Astrocyte (in vitro differentiated cells and primary cell): ENCODE results near the gene COL26A1. TPM values are rescaled to one million over a fixed set of nuclear protein-coding genes. Genes with fewer than 3 reads are reported as not detected.

Experiments
- DNase-seq: peaks from one replicate; pipeline ENCODE4 v3.0.0-alpha.2; 2010; ENCODE audit warnings: low read depth
- FAIRE-seq: peaks from 2 replicates; lab custom pipeline; 2011; peaks lifted over from hg19 to GRCh38; lab: Jason Lieb, UNC
- H2AFZ ChIP-seq: 2 replicates; pipeline ENCODE4 v1.6.0; 2012; ENCODE audit warnings: low read depth, low read length, inconsistent platforms
- H3K27ac ChIP-seq: 2 replicates; pipeline ENCODE4 v1.5.1; 2011; ENCODE audit warnings: low read depth, low read length, inconsistent platforms
- H3K27me3 ChIP-seq: 2 replicates; pipeline ENCODE4 v1.6.0; 2011; ENCODE audit warnings: low read length, inconsistent platforms; ENCODE audit not compliant: insufficient read depth
- H3K36me3 ChIP-seq: 2 replicates; pipeline ENCODE4 v1.5.1; 2011; ENCODE audit warnings: low read length, inconsistent platforms; ENCODE audit not compliant: insufficient read depth
- H3K4me1 ChIP-seq: 2 replicates; pipeline ENCODE4 v1.5.1; 2011; ENCODE audit warnings: low read length, inconsistent platforms; ENCODE audit not compliant: insufficient read depth
- H3K4me2 ChIP-seq: 2 replicates; pipeline ENCODE4 v1.6.0; 2012; ENCODE audit warnings: low read length, inconsistent platforms
- H3K4me3 ChIP-seq: 2 replicates; pipeline ENCODE4 v1.5.1; 2011; ENCODE audit warnings: low read depth, mild to moderate bottlenecking, low read length, inconsistent platforms; ENCODE audit not compliant: insufficient read depth
- H3K79me2 ChIP-seq: 2 replicates; pipeline ENCODE4 v1.6.0; 2012; ENCODE audit warnings: mild to moderate bottlenecking, low read length, inconsistent platforms; ENCODE audit not compliant: insufficient read depth
- H3K9ac ChIP-seq: 2 replicates; pipeline ENCODE4 v1.6.0; 2012; ENCODE audit warnings: mild to moderate bottlenecking, low read length, inconsistent platforms
- H3K9me3 ChIP-seq: 2 replicates; pipeline ENCODE4 v1.5.1; 2012; ENCODE audit warnings: low read depth, mild to moderate bottlenecking, low read length, inconsistent platforms; ENCODE audit not compliant: insufficient read depth
- H4K20me1 ChIP-seq: 2 replicates; pipeline ENCODE4 v1.6.0; 2012; ENCODE audit warnings: low read length, inconsistent platforms; ENCODE audit not compliant: insufficient read depth
- H3K27ac Mint-ChIP-seq: one replicate; pipeline ENCODE4 v1.8.0; 2021; ENCODE audit warnings: mild to moderate bottlenecking, mixed read lengths; ENCODE audit not compliant: unreplicated experiment
- H3K27me3 Mint-ChIP-seq: one replicate; pipeline ENCODE4 v1.8.0; 2021; ENCODE audit warnings: low read depth, mixed read lengths; ENCODE audit not compliant: unreplicated experiment
- H3K36me3 Mint-ChIP-seq: one replicate; pipeline ENCODE4 v1.8.0; 2021; ENCODE audit warnings: low read depth, mixed read lengths; ENCODE audit not compliant: unreplicated experiment
- H3K4me1 Mint-ChIP-seq: one replicate; pipeline ENCODE4 v1.8.0; 2021; ENCODE audit warnings: low read depth, mixed read lengths; ENCODE audit not compliant: unreplicated experiment
- H3K4me3 Mint-ChIP-seq: one replicate; pipeline ENCODE4 v1.8.0; 2021; ENCODE audit warnings: mild to moderate bottlenecking, moderate library complexity, mixed read lengths; ENCODE audit not compliant: unreplicated experiment
- H3K9me3 Mint-ChIP-seq: one replicate; pipeline ENCODE4 v1.8.0; 2021; ENCODE audit warnings: mild to moderate bottlenecking, mixed read lengths; ENCODE audit not compliant: unreplicated experiment
- EZH2 ChIP-seq: IDR thresholded peaks from 2 replicates; pipeline ENCODE4 v1.6.1; 2012; ENCODE audit warnings: mild to moderate bottlenecking, low read length, inconsistent platforms; ENCODE audit not compliant: insufficient read depth
- total RNA-seq: library from RNA; stranded (reverse); gene quantifications from 2 replicates; pipeline ENCODE4 v1.2.1, GENCODE V29; 2021
- TF ChIP-seq, protein P1 (sequence below): IDR thresholded peaks from 2 replicates; pipeline ENCODE4 v1.5.1; 2011; ENCODE audit warnings: low read depth, mild to moderate bottlenecking, inconsistent platforms, low read length, moderate library complexity; ENCODE audit not compliant: insufficient read depth

COL26A1 gene
- total RNA-seq, 1 donor from 2014 or later, result 7.1 TPM

DNA sequence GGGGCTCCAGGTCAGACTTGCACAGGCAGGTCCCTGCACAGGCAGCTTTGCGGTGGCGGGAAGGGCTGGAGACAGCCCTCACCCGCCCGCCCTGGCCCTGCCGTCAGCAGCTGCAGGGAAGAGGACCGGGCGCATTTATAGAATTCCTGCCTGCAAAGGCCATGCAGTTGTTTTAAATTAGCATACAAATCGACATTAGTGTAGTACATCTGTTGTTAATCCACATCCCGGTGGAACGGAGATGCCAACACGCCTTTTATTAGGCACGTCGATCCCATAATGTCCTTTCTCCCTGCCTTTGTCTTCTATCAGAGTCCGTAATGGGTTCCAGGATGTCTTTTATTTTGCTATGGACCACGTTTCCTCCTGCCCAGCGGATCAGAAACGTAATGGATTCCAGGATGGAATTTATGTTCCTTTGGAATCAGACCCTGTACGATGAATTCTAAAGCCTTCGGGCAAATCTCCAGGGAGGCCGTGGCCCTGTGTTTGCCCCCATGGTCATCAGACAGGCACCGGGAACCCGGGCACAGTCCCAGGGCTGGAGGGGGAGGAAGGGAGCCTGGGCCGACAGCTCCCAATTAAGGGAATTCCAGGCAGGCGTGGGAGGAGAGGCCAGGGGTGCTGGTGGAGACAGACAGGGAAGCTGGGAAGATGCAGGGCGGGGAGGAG is 123.9 kb downstream of the COL26A1 start:
- H3K27me3 ChIP-seq, result peaks cover 12% of the 10 kb centered on the region
- no peaks in the 10 kb centered on the region for H3K36me3 ChIP-seq
- DNase-seq (peak; percentile 7), FAIRE-seq (no peak)
- H3K27ac ChIP-seq, result no peak overlapping the region
- TF ChIP-seq EZH2, result peak; percentile 32
- TF ChIP-seq, protein P1, sequence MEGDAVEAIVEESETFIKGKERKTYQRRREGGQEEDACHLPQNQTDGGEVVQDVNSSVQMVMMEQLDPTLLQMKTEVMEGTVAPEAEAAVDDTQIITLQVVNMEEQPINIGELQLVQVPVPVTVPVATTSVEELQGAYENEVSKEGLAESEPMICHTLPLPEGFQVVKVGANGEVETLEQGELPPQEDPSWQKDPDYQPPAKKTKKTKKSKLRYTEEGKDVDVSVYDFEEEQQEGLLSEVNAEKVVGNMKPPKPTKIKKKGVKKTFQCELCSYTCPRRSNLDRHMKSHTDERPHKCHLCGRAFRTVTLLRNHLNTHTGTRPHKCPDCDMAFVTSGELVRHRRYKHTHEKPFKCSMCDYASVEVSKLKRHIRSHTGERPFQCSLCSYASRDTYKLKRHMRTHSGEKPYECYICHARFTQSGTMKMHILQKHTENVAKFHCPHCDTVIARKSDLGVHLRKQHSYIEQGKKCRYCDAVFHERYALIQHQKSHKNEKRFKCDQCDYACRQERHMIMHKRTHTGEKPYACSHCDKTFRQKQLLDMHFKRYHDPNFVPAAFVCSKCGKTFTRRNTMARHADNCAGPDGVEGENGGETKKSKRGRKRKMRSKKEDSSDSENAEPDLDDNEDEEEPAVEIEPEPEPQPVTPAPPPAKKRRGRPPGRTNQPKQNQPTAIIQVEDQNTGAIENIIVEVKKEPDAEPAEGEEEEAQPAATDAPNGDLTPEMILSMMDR, result no peak
- Mint-ChIP-seq H3K4me3 (no peak overlapping the region), H3K27me3 (peaks cover 11% of the 10 kb centered on the region), H3K9me3 (no peaks in the 10 kb centered on the region), H3K4me1 (peaks cover 2% of the 10 kb centered on the region), H3K27ac (no peak overlapping the region), H3K36me3 (no peaks in the 10 kb centered on the region)
- no peaks in the 10 kb centered on the region for H3K9me3 ChIP-seq
- no peaks in the 10 kb centered on the region for H3K79me2 ChIP-seq
- no peak overlapping the region for H3K4me3 ChIP-seq
- H2AFZ ChIP-seq, result peak overlapping the region; percentile 47
- peaks cover 4% of the 10 kb centered on the region for H3K4me1 ChIP-seq
- peak overlapping the region; percentile 38 for H3K4me2 ChIP-seq
- H3K9ac ChIP-seq, result no peak overlapping the region
- H4K20me1 ChIP-seq, result no peaks in the 10 kb centered on the region

DNA sequence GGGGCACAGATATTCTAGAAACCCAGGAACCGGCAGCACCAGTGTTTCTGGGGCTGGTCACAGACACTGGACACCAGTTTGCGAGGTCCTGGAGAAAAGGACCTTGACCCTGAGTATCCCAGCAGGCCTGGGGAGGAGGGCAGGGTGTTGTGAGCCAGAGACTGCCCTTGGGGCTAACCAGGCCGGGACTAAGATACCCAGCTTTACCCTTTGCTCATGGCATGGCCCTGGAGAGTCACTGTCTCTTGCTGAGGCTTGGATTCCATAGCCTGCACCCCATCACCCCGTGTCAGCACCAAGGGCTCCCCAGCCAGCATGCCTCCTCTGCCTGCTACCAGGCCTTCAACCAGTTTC is 124.4 kb downstream of the COL26A1 start:
- no peak overlapping the region for H3K4me2 ChIP-seq
- H3K27ac Mint-ChIP-seq, result no peak overlapping the region
- no peak for FAIRE-seq
- H3K4me1 Mint-ChIP-seq, result peaks cover 2% of the 10 kb centered on the region
- no peaks in the 10 kb centered on the region for H3K36me3 ChIP-seq
- H3K4me3 ChIP-seq, result no peak overlapping the region
- no peaks in the 10 kb centered on the region for H3K9me3 Mint-ChIP-seq
- no peak overlapping the region for H3K4me3 Mint-ChIP-seq
- no peaks in the 10 kb centered on the region for H4K20me1 ChIP-seq
- H2AFZ ChIP-seq, result no peak overlapping the region
- H3K27ac ChIP-seq, result no peak overlapping the region
- peaks cover 11% of the 10 kb centered on the region for H3K27me3 Mint-ChIP-seq
- no peaks in the 10 kb centered on the region for H3K9me3 ChIP-seq
- peaks cover 12% of the 10 kb centered on the region for H3K27me3 ChIP-seq
- no peak for TF ChIP-seq EZH2
- TF ChIP-seq, protein P1, result no peak
- no peak for DNase-seq
- H3K9ac ChIP-seq, result no peak overlapping the region
- H3K36me3 Mint-ChIP-seq, result no peaks in the 10 kb centered on the region
- H3K4me1 ChIP-seq, result peaks cover 4% of the 10 kb centered on the region
- no peaks in the 10 kb centered on the region for H3K79me2 ChIP-seq

DNA sequence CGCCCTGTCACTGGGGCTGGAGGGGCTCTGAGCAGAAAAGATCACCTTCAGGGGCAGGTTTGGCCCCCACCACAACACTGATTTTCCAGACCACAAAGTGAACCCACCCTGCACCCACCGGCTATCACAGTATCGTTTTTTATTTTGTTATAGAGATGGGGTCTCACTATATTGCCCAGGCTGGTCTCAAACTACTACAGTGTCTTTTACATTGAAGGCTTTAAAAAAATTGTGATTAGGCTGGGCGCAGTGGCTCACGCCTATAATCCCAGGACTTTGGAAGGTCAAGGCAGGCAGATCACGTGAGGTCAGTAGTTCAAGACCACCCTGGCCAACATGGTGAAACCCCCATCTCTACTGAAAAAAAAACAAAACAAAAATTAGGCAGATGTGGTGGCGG is 125.1 kb downstream of the COL26A1 start:
- DNase-seq (no peak), FAIRE-seq (no peak)
- Histone ChIP-seq H3K27ac (no peak overlapping the region), H3K36me3 (no peaks in the 10 kb centered on the region), H3K4me2 (no peak overlapping the region), H3K9ac (no peak overlapping the region), H3K79me2 (no peaks in the 10 kb centered on the region), H3K4me3 (no peak overlapping the region), H3K27me3 (peaks cover 12% of the 10 kb centered on the region), H2AFZ (no peak overlapping the region), H4K20me1 (no peaks in the 10 kb centered on the region), H3K4me1 (peaks cover 4% of the 10 kb centered on the region), H3K9me3 (no peaks in the 10 kb centered on the region)
- H3K4me1 Mint-ChIP-seq, result peaks cover 2% of the 10 kb centered on the region
- no peak overlapping the region for H3K27ac Mint-ChIP-seq
- H3K27me3 Mint-ChIP-seq, result peaks cover 11% of the 10 kb centered on the region
- H3K9me3 Mint-ChIP-seq, result no peaks in the 10 kb centered on the region
- no peak overlapping the region for H3K4me3 Mint-ChIP-seq
- no peaks in the 10 kb centered on the region for H3K36me3 Mint-ChIP-seq
- no peak for TF ChIP-seq EZH2
- TF ChIP-seq, protein P1, result no peak
